Measurements from ENCODE around the gene ZFYVE9.
"Not testable (repeated sequence)": the region's sequence is repeated elsewhere in the genome, so short reads cannot be mapped to it uniquely, and the experiment has no call there.

Gene ZFYVE9

GRCh38 chr1:52190500-52191252 lies 48.8 kb downstream of the ZFYVE9 start:
- DNase-seq (ENCODE audit: extremely low read depth in 1 of 2, low read depth in 1 of 2), result no peak

GRCh38 chr1:52191395-52191965 lies 49.6 kb downstream of the ZFYVE9 start:
- DNase-seq (ENCODE audit: extremely low read depth in 1 of 2, low read depth in 1 of 2), result no peak

GRCh38 chr1:52192024-52192423 lies 50.1 kb downstream of the ZFYVE9 start:
- no peak for DNase-seq (ENCODE audit: extremely low read depth in 1 of 2, low read depth in 1 of 2)

GRCh38 chr1:52192436-52192835 lies 50.5 kb downstream of the ZFYVE9 start:
- DNase-seq (ENCODE audit: extremely low read depth in 1 of 2, low read depth in 1 of 2), result no peak

GRCh38 chr1:52193985-52194384 lies 52.1 kb downstream of the ZFYVE9 start:
- no peak for DNase-seq (ENCODE audit: extremely low read depth in 1 of 2, low read depth in 1 of 2)

- no peak for DNase-seq (ENCODE audit: extremely low read depth in 1 of 2, low read depth in 1 of 2)
Observed at GRCh38 chr1:52195161-52195560, 53.3 kb downstream of the ZFYVE9 start.

GRCh38 chr1:52203935-52204625 lies 62.2 kb downstream of the ZFYVE9 start:
- DNase-seq (ENCODE audit: extremely low read depth in 1 of 2, low read depth in 1 of 2), result no peak

GRCh38 chr1:52204696-52205095 lies 62.8 kb downstream of the ZFYVE9 start:
- DNase-seq (ENCODE audit: extremely low read depth in 1 of 2, low read depth in 1 of 2), result no peak

- DNase-seq (ENCODE audit: extremely low read depth in 1 of 2, low read depth in 1 of 2), result not testable (repeated sequence)
Observed at GRCh38 chr1:52206686-52207085, 64.8 kb downstream of the ZFYVE9 start.

GRCh38 chr1:52209429-52209828 lies 67.5 kb downstream of the ZFYVE9 start:
- no peak for DNase-seq (ENCODE audit: extremely low read depth in 1 of 2, low read depth in 1 of 2)

GRCh38 chr1:52210044-52210443 lies 68.2 kb downstream of the ZFYVE9 start:
- no peak for DNase-seq (ENCODE audit: extremely low read depth in 1 of 2, low read depth in 1 of 2)

- no peak for DNase-seq (ENCODE audit: extremely low read depth in 1 of 2, low read depth in 1 of 2)
Observed at GRCh38 chr1:52216907-52217458, 75.1 kb downstream of the ZFYVE9 start.

GRCh38 chr1:52225174-52225573 lies 83.3 kb downstream of the ZFYVE9 start:
- DNase-seq (ENCODE audit: extremely low read depth in 1 of 2, low read depth in 1 of 2), result no peak

- no peak for DNase-seq (ENCODE audit: extremely low read depth in 1 of 2, low read depth in 1 of 2)
Observed at GRCh38 chr1:52229494-52229893, 87.6 kb downstream of the ZFYVE9 start.

- no peak for DNase-seq (ENCODE audit: extremely low read depth in 1 of 2, low read depth in 1 of 2)
Observed at GRCh38 chr1:52233463-52233862, 91.6 kb downstream of the ZFYVE9 start.

- no peak for DNase-seq (ENCODE audit: extremely low read depth in 1 of 2, low read depth in 1 of 2)
Observed at GRCh38 chr1:52234014-52234413, 92.1 kb downstream of the ZFYVE9 start.

- no peak for DNase-seq (ENCODE audit: extremely low read depth in 1 of 2, low read depth in 1 of 2)
Observed at GRCh38 chr1:52234708-52235107, 92.8 kb downstream of the ZFYVE9 start.

GRCh38 chr1:52235646-52236045 lies 93.8 kb downstream of the ZFYVE9 start:
- DNase-seq (ENCODE audit: extremely low read depth in 1 of 2, low read depth in 1 of 2), result no peak

GRCh38 chr1:52237430-52237829 lies 95.5 kb downstream of the ZFYVE9 start:
- no peak for DNase-seq (ENCODE audit: extremely low read depth in 1 of 2, low read depth in 1 of 2)

- no peak for DNase-seq (ENCODE audit: extremely low read depth in 1 of 2, low read depth in 1 of 2)
Observed at GRCh38 chr1:52238474-52238873, 96.6 kb downstream of the ZFYVE9 start.

GRCh38 chr1:52238887-52239707 lies 97.2 kb downstream of the ZFYVE9 start:
- DNase-seq (ENCODE audit: extremely low read depth in 1 of 2, low read depth in 1 of 2), result no peak
